SHP77 treated with DMSO at 0.1 percent for 48 hours (cell line): ENCODE data around the gene LCN15.

ENCODE experiments used
- DNase-seq: peaks from one replicate; lab custom pipeline; 2025; lab: John Stamatoyannopoulos, UW

Gene LCN15

GRCh38 chr9:136740971-136741882, 23.1 kb downstream of the LCN15 start:
- no peak for DNase-seq

- DNase-seq, result no peak
Observed at GRCh38 chr9:136740491-136740890, 23.8 kb downstream of the LCN15 start.

GRCh38 chr9:136740069-136740468, 24.2 kb downstream of the LCN15 start:
- DNase-seq, result no peak

- DNase-seq, result no peak
Observed at GRCh38 chr9:136739509-136739908, 24.8 kb downstream of the LCN15 start.

- DNase-seq, result no peak
Observed at GRCh38 chr9:136738960-136739359, 25.4 kb downstream of the LCN15 start.

- DNase-seq, result no peak
Observed at GRCh38 chr9:136735812-136736480, 28.4 kb downstream of the LCN15 start.

- no peak for DNase-seq
Observed at GRCh38 chr9:136734837-136735496, 29.4 kb downstream of the LCN15 start.

- DNase-seq, result no peak
Observed at GRCh38 chr9:136733611-136734010, 30.7 kb downstream of the LCN15 start.

GRCh38 chr9:136732444-136733178, 31.7 kb downstream of the LCN15 start:
- no peak for DNase-seq

GRCh38 chr9:136729926-136730325, 34.4 kb downstream of the LCN15 start:
- no peak for DNase-seq

- DNase-seq, result no peak
Observed at GRCh38 chr9:136729144-136729543, 35.2 kb downstream of the LCN15 start.

- no peak for DNase-seq
Observed at GRCh38 chr9:136728548-136729123, 35.7 kb downstream of the LCN15 start.

GRCh38 chr9:136728080-136728547, 36.2 kb downstream of the LCN15 start:
- DNase-seq, result peak; percentile 45

- DNase-seq, result no peak
Observed at GRCh38 chr9:136726631-136727191, 37.6 kb downstream of the LCN15 start.

- DNase-seq, result no peak
Observed at GRCh38 chr9:136726118-136726517, 38.2 kb downstream of the LCN15 start.

- no peak for DNase-seq
Observed at GRCh38 chr9:136725612-136726011, 38.7 kb downstream of the LCN15 start.

GRCh38 chr9:136724772-136725171, 39.5 kb downstream of the LCN15 start:
- no peak for DNase-seq

GRCh38 chr9:136723989-136724388, 40.3 kb downstream of the LCN15 start:
- DNase-seq, result no peak

- DNase-seq, result no peak
Observed at GRCh38 chr9:136723362-136723976, 40.8 kb downstream of the LCN15 start.

- DNase-seq, result no peak
Observed at GRCh38 chr9:136722969-136723356, 41.4 kb downstream of the LCN15 start.
